Hepatocyte (in vitro differentiated cells): ENCODE measurements around the gene CTPS2.

Experiments
- CTCF ChIP-seq: fragments of 200-600 bp; sonication (generic); IDR thresholded peaks from 2 replicates; pipeline ENCODE4 v1.5.1; 2016; ENCODE audit warnings: antibody characterized with exemption, mild to moderate bottlenecking; ENCODE audit not compliant: poor library complexity
- EZH2 ChIP-seq: fragments of 200-600 bp; sonication (generic); IDR thresholded peaks from 2 replicates; pipeline ENCODE4 v1.6.1; 2016; ENCODE audit warnings: antibody characterized with exemption, mild to moderate bottlenecking, borderline replicate concordance
- EZH2phosphoT487 ChIP-seq: fragments of 200-600 bp; sonication (generic); IDR thresholded peaks from one replicate; pipeline ENCODE4 v1.6.1; 2018; ENCODE audit warnings: antibody characterized with exemption, mild to moderate bottlenecking, low read depth, moderate library complexity; ENCODE audit not compliant: unreplicated experiment, severe bottlenecking

GRCh38 chrX:16661495-16661894 is 51.0 kb downstream of the CTPS2 start:
- TF ChIP-seq CTCF (no peak), EZH2phosphoT487 (no peak), EZH2 (no peak)
